Nucleus accumbens (tissue), 56 donors: ENCODE measurements around the gene MEP1B.
"Not testable (repeated sequence)": the region's sequence is repeated elsewhere in the genome, so short reads cannot be mapped to it uniquely, and the experiment has no call there.

Experiments used
- DNase-seq, 56 donors: peaks; one replicate each; lab custom pipeline; 2025; lab: John Stamatoyannopoulos, UW

MEP1B gene

GRCh38 chr18:32189790-32190189, at the start of gene MEP1B:
Gene MEP1B, plus strand, starts transcription at chr18:32190039. Its CDS starts 32 bp downstream, at chr18:32190071.
- no peak for DNase-seq

- no peak for DNase-seq
Measured at GRCh38 chr18:32148185-32148870, 41.5 kb upstream of the MEP1B start.

- no peak for DNase-seq
Measured at GRCh38 chr18:32152705-32153448, 37.0 kb upstream of the MEP1B start.

- no peak for DNase-seq
Measured at GRCh38 chr18:32156855-32157254, 33.0 kb upstream of the MEP1B start.

GRCh38 chr18:32157580-32157979, 32.3 kb upstream of the MEP1B start:
- no peak for DNase-seq

GRCh38 chr18:32158108-32158624, 31.7 kb upstream of the MEP1B start:
- DNase-seq: peak; percentile 5 to 90 (median 66)

- not testable (repeated sequence) for DNase-seq
Measured at GRCh38 chr18:32158631-32159030, 31.2 kb upstream of the MEP1B start.

- DNase-seq: no peak
Measured at GRCh38 chr18:32160547-32160946, 29.3 kb upstream of the MEP1B start.

- DNase-seq: no peak
Measured at GRCh38 chr18:32167980-32168730, 21.7 kb upstream of the MEP1B start.

- DNase-seq: no peak
Measured at GRCh38 chr18:32173654-32174053, 16.2 kb upstream of the MEP1B start.

- DNase-seq: no peak
Measured at GRCh38 chr18:32174719-32175118, 15.1 kb upstream of the MEP1B start.

- DNase-seq: peak in 12 of 56 donors; percentile 1 to 31 (median 12)
Measured at GRCh38 chr18:32175265-32175664, 14.6 kb upstream of the MEP1B start.

- DNase-seq: not testable (repeated sequence)
Measured at GRCh38 chr18:32176745-32177144, 13.1 kb upstream of the MEP1B start.

GRCh38 chr18:32177530-32177929, 12.3 kb upstream of the MEP1B start:
- no peak for DNase-seq

GRCh38 chr18:32183503-32183902, 6.3 kb upstream of the MEP1B start:
- no peak for DNase-seq

GRCh38 chr18:32190209-32190608, 370 bp downstream of the MEP1B start:
- no peak for DNase-seq

GRCh38 chr18:32195881-32196815, 6.3 kb downstream of the MEP1B start:
- no peak for DNase-seq

- DNase-seq: no peak
Measured at GRCh38 chr18:32200766-32201165, 10.9 kb downstream of the MEP1B start.

- DNase-seq: no peak
Measured at GRCh38 chr18:32201948-32202672, 12.3 kb downstream of the MEP1B start.
